H7 (cell line): ENCODE results near the gene SMCHD1. TPM values are rescaled to one million over a fixed set of nuclear protein-coding genes. Genes with fewer than 3 reads are reported as not detected.

Source experiments
- DNase-seq: peaks from one replicate; pipeline ENCODE4 v3.0.0; 2012
- H3K27me3 ChIP-seq: 2 replicates; pipeline ENCODE4 v1.6.0; 2011; ENCODE audit warnings: mild to moderate bottlenecking, low read length; ENCODE audit not compliant: control insufficient read depth, insufficient read depth
- H3K36me3 ChIP-seq: replicated peaks from 2 replicates; pipeline ENCODE4 v1.5.1; 2011; ENCODE audit warnings: low read length; ENCODE audit not compliant: control insufficient read depth, insufficient read depth
- H3K4me3 ChIP-seq: 2 replicates; pipeline ENCODE4 v1.5.1; 2011; ENCODE audit warnings: low read depth, mild to moderate bottlenecking, control low read depth, low read length, moderate library complexity; ENCODE audit not compliant: insufficient read depth
- total RNA-seq: library from RNA; depleted of rRNA; stranded (reverse); fragments of >200 nt; shearing (Covaris generic); gene quantifications from 2 replicates; pipeline ENCODE4 v1.2.3, GENCODE V29; 2014; rRNA removed

SMCHD1 gene
- 24.4 and 40.5 TPM in 2 replicates for total RNA-seq

GRCh38 chr18:2655178-2655953, at the start of gene SMCHD1:
Gene SMCHD1 (plus strand): TSS chr18:2655726. CDS start chr18:2656076, 350 bp downstream.
- H3K36me3 ChIP-seq = no peaks in the 10 kb centered on the region
- H3K4me3 ChIP-seq = peak within 1 kb of the TSS; percentile 97
- H3K27me3 ChIP-seq = peaks cover 42% of the 10 kb centered on the region
- peak; percentile 94 for DNase-seq

GRCh38 chr18:2606335-2606734, 49.2 kb upstream of the SMCHD1 start:
- DNase-seq = no peak
- Histone ChIP-seq H3K36me3 (peaks cover 22% of the 10 kb centered on the region), H3K4me3 (no peak overlapping the region), H3K27me3 (no peaks in the 10 kb centered on the region)

- Histone ChIP-seq H3K27me3 (no peaks in the 10 kb centered on the region), H3K36me3 (peaks cover 16% of the 10 kb centered on the region), H3K4me3 (no peak overlapping the region)
- DNase-seq = no peak
These were observed 45.9 kb upstream of the SMCHD1 start for GRCh38 chr18:2609604-2610003.

- H3K36me3 ChIP-seq = peaks cover 20% of the 10 kb centered on the region
- no peaks in the 10 kb centered on the region for H3K27me3 ChIP-seq
- H3K4me3 ChIP-seq = no peak overlapping the region
- no peak for DNase-seq
These were observed 45.0 kb upstream of the SMCHD1 start for GRCh38 chr18:2610549-2610948.

GRCh38 chr18:2612996-2613395, 42.5 kb upstream of the SMCHD1 start:
- Histone ChIP-seq H3K27me3 (no peaks in the 10 kb centered on the region), H3K36me3 (peaks cover 20% of the 10 kb centered on the region), H3K4me3 (no peak overlapping the region)
- no peak for DNase-seq

GRCh38 chr18:2617401-2617998, 38.0 kb upstream of the SMCHD1 start:
- no peak overlapping the region for H3K4me3 ChIP-seq
- H3K27me3 ChIP-seq = no peaks in the 10 kb centered on the region
- DNase-seq = no peak
- H3K36me3 ChIP-seq = peaks cover 9% of the 10 kb centered on the region

GRCh38 chr18:2618009-2618408, 37.5 kb upstream of the SMCHD1 start:
- Histone ChIP-seq H3K36me3 (peaks cover 9% of the 10 kb centered on the region), H3K4me3 (no peak overlapping the region), H3K27me3 (no peaks in the 10 kb centered on the region)
- no peak for DNase-seq

GRCh38 chr18:2625217-2625616, 30.3 kb upstream of the SMCHD1 start:
- Histone ChIP-seq H3K4me3 (no peak overlapping the region), H3K36me3 (no peaks in the 10 kb centered on the region), H3K27me3 (no peaks in the 10 kb centered on the region)
- DNase-seq = no peak

- Histone ChIP-seq H3K4me3 (no peak overlapping the region), H3K36me3 (no peaks in the 10 kb centered on the region), H3K27me3 (no peaks in the 10 kb centered on the region)
- DNase-seq = no peak
These were observed 27.7 kb upstream of the SMCHD1 start for GRCh38 chr18:2627821-2628276.

- Histone ChIP-seq H3K27me3 (no peaks in the 10 kb centered on the region), H3K4me3 (no peak overlapping the region), H3K36me3 (no peaks in the 10 kb centered on the region)
- DNase-seq = no peak
These were observed 26.5 kb upstream of the SMCHD1 start for GRCh38 chr18:2629003-2629402.

- no peak for DNase-seq
- Histone ChIP-seq H3K36me3 (no peaks in the 10 kb centered on the region), H3K27me3 (no peaks in the 10 kb centered on the region), H3K4me3 (no peak overlapping the region)
These were observed 19.9 kb upstream of the SMCHD1 start for GRCh38 chr18:2635586-2635985.

GRCh38 chr18:2636126-2636631, 19.3 kb upstream of the SMCHD1 start:
- DNase-seq = no peak
- Histone ChIP-seq H3K4me3 (no peak overlapping the region), H3K36me3 (no peaks in the 10 kb centered on the region), H3K27me3 (no peaks in the 10 kb centered on the region)

GRCh38 chr18:2641638-2642037, 13.9 kb upstream of the SMCHD1 start:
- no peak for DNase-seq
- H3K4me3 ChIP-seq = no peak overlapping the region
- H3K27me3 ChIP-seq = no peaks in the 10 kb centered on the region
- no peaks in the 10 kb centered on the region for H3K36me3 ChIP-seq

GRCh38 chr18:2642771-2643170, 12.8 kb upstream of the SMCHD1 start:
- no peaks in the 10 kb centered on the region for H3K36me3 ChIP-seq
- H3K27me3 ChIP-seq = no peaks in the 10 kb centered on the region
- no peak for DNase-seq
- H3K4me3 ChIP-seq = no peak overlapping the region

- Histone ChIP-seq H3K36me3 (no peaks in the 10 kb centered on the region), H3K4me3 (no peak overlapping the region), H3K27me3 (no peaks in the 10 kb centered on the region; the same call in 1 of the 2 replicates)
- DNase-seq = no peak
These were observed 11.0 kb upstream of the SMCHD1 start for GRCh38 chr18:2644535-2644934.
